Fibroblast of gingiva (primary cell): ENCODE results near the gene MTA3.
"Not testable (repeated sequence)": the region's sequence is repeated elsewhere in the genome, so short reads cannot be mapped to it uniquely, and the experiment has no call there.

Experiments used
- DNase-seq: peaks from one replicate; pipeline ENCODE4 v3.0.0-alpha.2; 2011; ENCODE audit warnings: low read depth

MTA3 gene

DNA sequence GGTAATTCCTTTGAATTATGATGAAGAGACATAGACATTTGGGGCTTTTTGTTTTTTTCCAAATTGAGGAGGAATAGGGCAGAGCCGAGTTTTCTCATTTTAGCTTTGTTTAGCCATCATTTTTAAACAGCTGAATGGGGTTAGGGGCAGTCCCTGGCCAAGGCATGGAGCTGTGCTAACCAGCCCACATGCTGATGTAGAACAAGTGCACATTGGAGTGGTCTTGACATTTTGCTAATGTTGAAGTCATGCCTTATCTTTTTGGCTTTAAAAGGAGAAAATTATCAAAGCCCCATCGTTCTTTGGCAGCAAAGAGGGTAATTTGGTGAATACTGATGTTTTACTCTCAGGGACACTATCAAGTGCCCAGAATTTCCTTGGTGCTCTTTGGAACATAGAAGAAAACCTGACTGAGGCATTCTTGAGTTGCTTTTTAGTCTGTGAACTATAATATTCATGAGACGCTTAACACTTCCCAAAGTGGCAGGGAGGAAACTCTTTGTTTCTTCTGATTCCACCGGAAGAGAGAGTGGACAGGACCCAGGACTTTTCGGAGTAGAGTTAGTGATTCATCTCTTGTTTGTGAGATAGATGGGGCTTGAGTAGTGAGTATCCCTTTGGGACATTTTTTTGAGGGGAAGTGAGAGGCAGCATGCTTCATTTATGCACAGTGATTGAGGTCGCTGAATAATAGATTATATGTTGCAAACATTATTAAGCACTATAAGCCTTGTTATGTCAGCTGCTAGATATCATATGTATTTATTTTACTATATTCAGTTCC is 45.0 kb downstream of the MTA3 start:
- no peak for DNase-seq

GRCh38 chr2:42614838-42615237 is 46.4 kb downstream of the MTA3 start:
- no peak for DNase-seq

GRCh38 chr2:42618116-42618515 is 49.7 kb downstream of the MTA3 start:
- DNase-seq = no peak

- DNase-seq = no peak
These were observed 50.5 kb downstream of the MTA3 start for GRCh38 chr2:42618972-42619371.

GRCh38 chr2:42621626-42622025 is 53.2 kb downstream of the MTA3 start:
- not testable (repeated sequence) for DNase-seq

GRCh38 chr2:42622943-42623676 is 54.7 kb downstream of the MTA3 start:
- no peak for DNase-seq

DNA sequence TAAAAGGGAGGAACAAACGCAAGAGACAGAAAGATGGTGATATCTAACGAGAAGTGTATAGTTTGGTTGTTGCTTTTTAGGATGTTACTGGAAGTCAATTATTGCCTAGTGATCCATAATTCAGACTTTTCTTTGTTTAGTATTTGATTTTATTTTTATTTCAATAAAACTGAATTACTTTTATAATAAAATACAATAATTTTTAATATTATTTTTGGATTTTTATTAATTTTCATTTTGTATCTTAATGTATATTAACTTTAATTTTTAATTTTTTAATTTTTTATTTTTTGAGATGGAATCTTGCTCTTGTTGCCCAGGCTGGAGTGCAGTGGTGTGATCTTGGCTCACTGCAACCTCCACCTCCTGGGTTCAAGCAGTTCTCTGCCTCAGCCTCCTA is 55.6 kb downstream of the MTA3 start:
- no peak for DNase-seq

DNA sequence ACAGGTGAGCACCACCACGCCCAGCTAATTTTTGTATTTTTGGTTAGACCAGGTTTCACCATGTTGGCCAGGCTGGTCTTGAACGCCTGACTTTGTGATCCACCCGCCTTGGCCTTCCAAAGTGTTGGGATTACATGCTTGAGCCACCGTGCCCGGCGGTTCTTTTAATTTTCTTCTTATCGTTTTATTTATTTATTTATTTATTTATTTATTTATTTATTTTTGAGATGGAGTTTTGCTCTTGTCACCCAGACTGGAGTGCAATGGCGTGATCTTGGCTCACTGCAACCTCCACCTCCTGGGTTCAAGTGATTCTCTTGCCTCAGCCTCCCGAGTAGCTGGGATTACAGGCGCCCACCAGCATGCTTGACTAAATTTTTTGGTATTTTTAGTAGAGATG is 59.6 kb downstream of the MTA3 start:
- not testable (repeated sequence) for DNase-seq

- no peak for DNase-seq
These were observed 68.5 kb downstream of the MTA3 start for GRCh38 chr2:42636934-42637333.

DNA sequence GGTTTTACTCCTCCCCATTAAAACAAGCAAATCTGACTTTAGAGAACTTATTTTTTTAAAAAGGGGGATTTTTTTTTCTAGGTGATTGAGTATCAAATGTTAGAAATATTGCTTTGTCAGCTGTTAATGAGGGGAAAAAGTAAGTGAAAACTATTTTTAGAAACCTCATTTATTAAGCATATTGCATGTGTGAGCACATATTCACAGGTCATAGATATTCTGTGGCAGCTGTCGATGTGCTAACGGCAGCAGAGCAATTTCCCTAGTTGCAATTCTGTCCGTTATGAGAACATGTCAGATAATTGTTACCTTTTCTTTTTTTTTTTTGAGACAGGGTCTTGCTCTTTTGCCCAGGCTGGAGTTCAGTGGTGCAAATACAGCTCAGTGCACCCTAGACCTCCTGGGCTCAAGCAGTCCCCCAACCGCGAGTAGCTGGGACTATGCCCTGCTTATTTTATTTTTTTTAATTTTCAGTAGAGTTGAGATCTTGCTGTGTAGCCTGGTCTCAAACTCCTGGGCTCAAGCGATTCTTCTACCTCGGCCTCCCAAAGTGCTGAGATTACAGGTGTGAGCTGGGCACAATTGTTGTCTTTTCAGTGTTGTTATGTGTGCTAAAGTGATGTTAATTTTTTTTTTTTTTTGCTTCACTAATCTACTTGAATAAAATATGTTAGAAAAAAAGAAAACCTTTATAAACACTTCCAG is 69.8 kb downstream of the MTA3 start:
- no peak for DNase-seq

GRCh38 chr2:42639340-42640077 is 71.1 kb downstream of the MTA3 start:
- DNase-seq = no peak

GRCh38 chr2:42640261-42640660 is 71.8 kb downstream of the MTA3 start:
- no peak for DNase-seq

DNA sequence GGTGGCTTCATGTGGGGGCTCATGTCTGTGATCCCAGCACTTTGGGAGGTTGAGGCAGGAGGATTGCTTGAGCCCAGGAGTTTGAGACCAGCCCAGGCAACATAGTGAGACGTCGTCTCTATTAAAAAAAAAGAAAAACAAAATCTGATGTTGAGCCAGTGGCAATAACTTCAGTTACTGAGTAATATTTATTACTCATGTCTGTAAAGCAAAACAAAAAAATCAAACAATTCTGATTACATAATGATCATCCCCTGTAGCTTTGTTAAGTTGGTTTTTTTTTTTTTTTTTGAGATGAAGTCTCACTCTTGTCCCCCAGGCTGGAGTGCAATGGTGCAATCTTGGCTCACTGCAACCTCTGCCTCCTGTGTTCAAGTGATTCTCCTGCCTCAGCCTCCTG is 73.9 kb downstream of the MTA3 start:
- DNase-seq = not testable (repeated sequence)

GRCh38 chr2:42645551-42645950 is 77.1 kb downstream of the MTA3 start:
- no peak for DNase-seq

DNA sequence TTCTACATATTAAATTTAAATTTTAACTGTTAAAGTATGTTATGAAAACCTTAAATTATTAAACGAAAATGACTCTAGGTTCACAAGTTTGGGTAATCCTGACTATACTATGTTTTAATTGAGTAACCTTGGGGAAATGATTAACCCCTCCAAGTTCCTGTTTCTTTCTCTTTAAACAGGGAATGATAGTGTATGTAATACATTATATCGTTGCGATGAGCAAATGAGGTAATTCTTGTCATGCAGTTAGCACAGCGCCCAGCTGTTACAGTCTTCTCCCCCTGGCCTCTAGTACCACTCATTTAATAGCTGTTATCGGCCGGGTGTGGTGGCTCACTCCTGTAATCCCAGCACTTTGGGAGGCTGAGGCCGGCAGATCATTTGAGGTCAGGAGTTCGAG is 80.4 kb downstream of the MTA3 start:
- no peak for DNase-seq

DNA sequence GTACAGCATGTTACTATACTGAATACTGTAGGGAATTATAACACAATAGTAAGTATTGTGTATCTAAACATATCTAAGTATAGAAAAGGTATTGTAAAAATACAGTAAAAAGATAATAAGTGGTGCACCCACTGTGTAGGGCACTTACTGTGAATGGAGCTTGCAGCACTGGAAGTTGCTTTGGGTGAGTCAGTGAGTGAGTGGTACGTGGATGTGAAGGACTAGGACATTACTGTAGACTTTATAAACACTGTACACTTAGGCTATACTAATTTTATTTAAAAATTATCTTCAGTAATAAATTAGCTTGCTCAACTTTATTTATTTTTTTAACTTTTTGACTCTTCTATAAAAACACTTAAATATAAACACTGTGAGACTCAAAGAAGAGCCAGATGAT is 82.6 kb downstream of the MTA3 start:
- DNase-seq = no peak

DNA sequence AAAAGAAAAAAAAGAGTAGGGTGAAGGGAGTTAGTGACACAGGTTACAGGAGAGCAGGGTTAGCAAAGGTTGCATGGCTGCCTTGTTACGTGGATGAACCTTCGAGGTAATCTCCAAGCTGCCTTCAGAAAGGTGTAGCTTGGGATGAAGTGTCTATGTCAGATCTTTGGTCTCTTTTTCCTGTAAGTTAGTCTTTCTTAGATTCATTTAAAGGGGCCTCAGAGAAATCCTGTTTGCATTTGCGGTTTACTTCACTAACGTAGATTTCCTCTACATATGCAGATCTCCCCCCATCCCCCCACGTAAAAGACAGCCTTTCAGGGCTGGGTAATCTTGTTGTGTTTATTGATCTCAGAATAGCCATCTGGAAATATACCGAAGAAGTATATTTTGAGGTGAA is 83.7 kb downstream of the MTA3 start:
- no peak for DNase-seq

GRCh38 chr2:42653039-42653438 is 84.6 kb downstream of the MTA3 start:
- no peak for DNase-seq

- DNase-seq = no peak
These were observed 85.5 kb downstream of the MTA3 start for GRCh38 chr2:42653908-42654445.

- DNase-seq = no peak
These were observed 89.9 kb downstream of the MTA3 start for GRCh38 chr2:42658306-42658705.

GRCh38 chr2:42659609-42660008 is 91.2 kb downstream of the MTA3 start:
- DNase-seq = peak; percentile 21
